ENCODE data around the gene TMC8. TPM values are rescaled to one million over a fixed set of nuclear protein-coding genes. Genes with fewer than 3 reads are reported as not detected.

The TMC8 gene
- total and polyA plus RNA-seq, 4 donors = 1.3 to 14.5 (median 5.0) TPM

DNA sequence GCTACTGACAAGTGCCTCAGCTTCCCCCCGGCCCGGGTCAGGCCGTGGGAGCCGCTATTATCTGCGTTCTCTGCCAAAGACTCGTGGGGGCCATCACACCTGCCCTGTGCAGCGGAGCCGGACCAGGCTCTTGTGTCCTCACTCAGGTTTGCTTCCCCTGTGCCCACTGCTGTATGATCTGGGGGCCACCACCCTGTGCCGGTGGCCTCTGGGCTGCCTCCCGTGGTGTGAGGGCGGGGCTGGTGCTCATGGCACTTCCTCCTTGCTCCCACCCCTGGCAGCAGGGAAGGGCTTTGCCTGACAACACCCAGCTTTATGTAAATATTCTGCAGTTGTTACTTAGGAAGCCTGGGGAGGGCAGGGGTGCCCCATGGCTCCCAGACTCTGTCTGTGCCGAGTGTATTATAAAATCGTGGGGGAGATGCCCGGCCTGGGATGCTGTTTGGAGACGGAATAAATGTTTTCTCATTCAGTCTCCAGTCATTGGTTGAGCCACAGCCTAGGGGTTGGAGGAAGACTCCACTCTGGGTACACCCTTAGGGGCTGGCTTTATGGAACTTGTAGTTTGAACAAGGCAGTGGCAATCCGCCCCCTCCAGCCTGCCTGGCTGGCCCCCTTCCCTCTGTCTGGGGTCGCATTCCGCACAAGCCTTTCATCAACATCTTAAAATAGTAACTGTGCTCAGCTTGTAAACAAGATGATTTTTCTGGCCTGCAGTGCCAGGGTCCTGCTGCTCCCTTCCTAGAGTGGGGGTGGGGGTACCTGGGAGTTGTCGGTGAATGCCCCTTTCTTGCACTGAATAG lies 41.9 kb downstream of the TMC8 start:
- WGBS = 69% methylated on average over 19 of the region's 19 CpGs
- no peak overlapping the region for H3K9ac ChIP-seq (ENCODE audit: low read depth in 1 of 2, low read length in 2 of 2)

DNA sequence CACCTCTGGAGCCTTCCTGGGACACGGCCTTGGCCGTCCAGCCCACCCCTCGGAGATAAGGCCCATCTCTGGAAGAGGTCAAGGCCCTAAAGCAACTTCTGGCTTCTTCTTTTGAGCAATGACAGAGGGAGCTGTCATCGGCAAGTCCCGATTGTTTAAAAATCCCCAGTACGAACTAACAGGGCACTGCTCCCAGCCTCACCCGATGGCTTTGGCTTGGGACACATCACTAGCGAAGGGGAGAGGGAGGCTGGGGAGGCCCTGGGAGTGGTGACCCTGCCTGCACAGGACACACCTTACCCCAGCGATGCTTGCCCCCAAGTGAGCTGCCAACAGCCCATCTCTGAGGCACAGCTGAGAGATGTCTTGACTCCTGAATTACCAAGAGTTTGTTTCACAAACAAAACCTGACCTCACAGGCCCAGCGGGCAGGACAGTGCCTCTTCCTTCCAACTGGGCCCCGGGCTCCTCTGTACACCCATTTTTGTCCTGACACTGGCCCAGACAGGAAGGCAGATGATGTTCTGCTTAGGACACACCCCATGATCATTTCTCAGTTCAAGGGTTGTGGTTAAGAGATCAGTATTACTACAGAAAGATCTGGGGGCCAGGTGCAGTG lies 42.6 kb downstream of the TMC8 start:
- Histone ChIP-seq H3K9ac (ENCODE audit: low read depth in 1 of 2, low read length in 2 of 2) (no peak overlapping the region), H3K27me3 (ENCODE audit: control insufficient read depth in 4 of 4, insufficient read depth in 4 of 4, low read length in 3 of 4) (no peaks in the 10 kb centered on the region), H3K9me3 (ENCODE audit: control insufficient read depth in 4 of 4, low read length in 3 of 4) (no peaks in the 10 kb centered on the region), H3K36me3 (ENCODE audit: control insufficient read depth in 4 of 4, insufficient read depth in 3 of 4, low read depth in 1 of 4, low read length in 3 of 4) (peaks cover 0 to 21% (median 4%) of the 10 kb centered on the region in 4 donors), H3K4me3 (ENCODE audit: low read depth in 1 of 3, low read length in 3 of 3) (no peak overlapping the region), H3K27ac (ENCODE audit: low read depth in 1 of 2, low read length in 2 of 2) (peak overlapping the region; percentile 69 to 76), H3K4me1 (ENCODE audit: control insufficient read depth in 4 of 4, insufficient read depth in 4 of 4, low read length in 3 of 4) (peaks cover 23 to 55% (median 43%) of the 10 kb centered on the region in 4 donors)
- DNase-seq (ENCODE audit: low spot score) = no peak
- TF ChIP-seq RAD21 (IDR thresholded peaks at IDR 0.05) = no peak
- TF ChIP-seq MAX (IDR thresholded peaks at IDR 0.05) = no peak
- TF ChIP-seq RXRA (IDR thresholded peaks at IDR 0.05) = peak in 1 of 2 donors; percentile 55
- TF ChIP-seq NR2F2 (IDR thresholded peaks at IDR 0.05) = peak; percentile 90
- 70% methylated on average over 11 of the region's 11 CpGs for WGBS

More for the DNA sequence above, 41.9 kb downstream of the TMC8 start:
- no peak for DNase-seq (ENCODE audit: low spot score)
- TF ChIP-seq, protein P1, sequence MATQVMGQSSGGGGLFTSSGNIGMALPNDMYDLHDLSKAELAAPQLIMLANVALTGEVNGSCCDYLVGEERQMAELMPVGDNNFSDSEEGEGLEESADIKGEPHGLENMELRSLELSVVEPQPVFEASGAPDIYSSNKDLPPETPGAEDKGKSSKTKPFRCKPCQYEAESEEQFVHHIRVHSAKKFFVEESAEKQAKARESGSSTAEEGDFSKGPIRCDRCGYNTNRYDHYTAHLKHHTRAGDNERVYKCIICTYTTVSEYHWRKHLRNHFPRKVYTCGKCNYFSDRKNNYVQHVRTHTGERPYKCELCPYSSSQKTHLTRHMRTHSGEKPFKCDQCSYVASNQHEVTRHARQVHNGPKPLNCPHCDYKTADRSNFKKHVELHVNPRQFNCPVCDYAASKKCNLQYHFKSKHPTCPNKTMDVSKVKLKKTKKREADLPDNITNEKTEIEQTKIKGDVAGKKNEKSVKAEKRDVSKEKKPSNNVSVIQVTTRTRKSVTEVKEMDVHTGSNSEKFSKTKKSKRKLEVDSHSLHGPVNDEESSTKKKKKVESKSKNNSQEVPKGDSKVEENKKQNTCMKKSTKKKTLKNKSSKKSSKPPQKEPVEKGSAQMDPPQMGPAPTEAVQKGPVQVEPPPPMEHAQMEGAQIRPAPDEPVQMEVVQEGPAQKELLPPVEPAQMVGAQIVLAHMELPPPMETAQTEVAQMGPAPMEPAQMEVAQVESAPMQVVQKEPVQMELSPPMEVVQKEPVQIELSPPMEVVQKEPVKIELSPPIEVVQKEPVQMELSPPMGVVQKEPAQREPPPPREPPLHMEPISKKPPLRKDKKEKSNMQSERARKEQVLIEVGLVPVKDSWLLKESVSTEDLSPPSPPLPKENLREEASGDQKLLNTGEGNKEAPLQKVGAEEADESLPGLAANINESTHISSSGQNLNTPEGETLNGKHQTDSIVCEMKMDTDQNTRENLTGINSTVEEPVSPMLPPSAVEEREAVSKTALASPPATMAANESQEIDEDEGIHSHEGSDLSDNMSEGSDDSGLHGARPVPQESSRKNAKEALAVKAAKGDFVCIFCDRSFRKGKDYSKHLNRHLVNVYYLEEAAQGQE (IDR thresholded peaks at IDR 0.05) = no peak
- TF ChIP-seq SP1 (IDR thresholded peaks at IDR 0.05) (no peak), RAD21 (IDR thresholded peaks at IDR 0.05) (no peak), GABPA (IDR thresholded peaks at IDR 0.05 in 1 of 2, conservative IDR thresholded peaks at IDR 0.05 in 1 of 2) (no peak), YY1 (IDR thresholded peaks at IDR 0.05) (no peak), MAX (IDR thresholded peaks at IDR 0.05) (no peak), FOXA1 (IDR thresholded peaks at IDR 0.05) (no peak), TAF1 (conservative IDR thresholded peaks at IDR 0.05) (no peak), NR2F2 (IDR thresholded peaks at IDR 0.05) (no peak), EGR1 (IDR thresholded peaks at IDR 0.05; ENCODE audit: low read depth in 2 of 2) (no peak), HNF4A (conservative IDR thresholded peaks at IDR 0.05) (no peak)
- TF ChIP-seq, protein P2, sequence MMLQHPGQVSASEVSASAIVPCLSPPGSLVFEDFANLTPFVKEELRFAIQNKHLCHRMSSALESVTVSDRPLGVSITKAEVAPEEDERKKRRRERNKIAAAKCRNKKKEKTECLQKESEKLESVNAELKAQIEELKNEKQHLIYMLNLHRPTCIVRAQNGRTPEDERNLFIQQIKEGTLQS (IDR thresholded peaks at IDR 0.05) = no peak
- TF ChIP-seq, protein P3, sequence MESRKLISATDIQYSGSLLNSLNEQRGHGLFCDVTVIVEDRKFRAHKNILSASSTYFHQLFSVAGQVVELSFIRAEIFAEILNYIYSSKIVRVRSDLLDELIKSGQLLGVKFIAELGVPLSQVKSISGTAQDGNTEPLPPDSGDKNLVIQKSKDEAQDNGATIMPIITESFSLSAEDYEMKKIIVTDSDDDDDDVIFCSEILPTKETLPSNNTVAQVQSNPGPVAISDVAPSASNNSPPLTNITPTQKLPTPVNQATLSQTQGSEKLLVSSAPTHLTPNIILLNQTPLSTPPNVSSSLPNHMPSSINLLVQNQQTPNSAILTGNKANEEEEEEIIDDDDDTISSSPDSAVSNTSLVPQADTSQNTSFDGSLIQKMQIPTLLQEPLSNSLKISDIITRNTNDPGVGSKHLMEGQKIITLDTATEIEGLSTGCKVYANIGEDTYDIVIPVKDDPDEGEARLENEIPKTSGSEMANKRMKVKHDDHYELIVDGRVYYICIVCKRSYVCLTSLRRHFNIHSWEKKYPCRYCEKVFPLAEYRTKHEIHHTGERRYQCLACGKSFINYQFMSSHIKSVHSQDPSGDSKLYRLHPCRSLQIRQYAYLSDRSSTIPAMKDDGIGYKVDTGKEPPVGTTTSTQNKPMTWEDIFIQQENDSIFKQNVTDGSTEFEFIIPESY (IDR thresholded peaks at IDR 0.05) = no peak
- Histone ChIP-seq H3K27me3 (ENCODE audit: control insufficient read depth in 4 of 4, insufficient read depth in 4 of 4, low read length in 3 of 4) (no peaks in the 10 kb centered on the region), H3K9me3 (ENCODE audit: control insufficient read depth in 4 of 4, low read length in 3 of 4) (no peaks in the 10 kb centered on the region), H3K27ac (ENCODE audit: low read depth in 1 of 2, low read length in 2 of 2) (peak overlapping the region; percentile 69 to 76), H3K36me3 (ENCODE audit: control insufficient read depth in 4 of 4, insufficient read depth in 3 of 4, low read depth in 1 of 4, low read length in 3 of 4) (peaks cover 0 to 21% (median 4%) of the 10 kb centered on the region in 4 donors), H3K4me3 (ENCODE audit: low read depth in 1 of 3, low read length in 3 of 3) (no peak overlapping the region), H3K4me1 (ENCODE audit: control insufficient read depth in 4 of 4, insufficient read depth in 4 of 4, low read length in 3 of 4) (peaks cover 27 to 58% (median 44%) of the 10 kb centered on the region in 4 donors)

All from liver (tissue), 9 donors.